ENCODE measurements around the gene RAP1GAP2.
"Not testable (repeated sequence)": the region's sequence is repeated elsewhere in the genome, so short reads cannot be mapped to it uniquely, and the experiment has no call there.

RAP1GAP2 gene

DNA sequence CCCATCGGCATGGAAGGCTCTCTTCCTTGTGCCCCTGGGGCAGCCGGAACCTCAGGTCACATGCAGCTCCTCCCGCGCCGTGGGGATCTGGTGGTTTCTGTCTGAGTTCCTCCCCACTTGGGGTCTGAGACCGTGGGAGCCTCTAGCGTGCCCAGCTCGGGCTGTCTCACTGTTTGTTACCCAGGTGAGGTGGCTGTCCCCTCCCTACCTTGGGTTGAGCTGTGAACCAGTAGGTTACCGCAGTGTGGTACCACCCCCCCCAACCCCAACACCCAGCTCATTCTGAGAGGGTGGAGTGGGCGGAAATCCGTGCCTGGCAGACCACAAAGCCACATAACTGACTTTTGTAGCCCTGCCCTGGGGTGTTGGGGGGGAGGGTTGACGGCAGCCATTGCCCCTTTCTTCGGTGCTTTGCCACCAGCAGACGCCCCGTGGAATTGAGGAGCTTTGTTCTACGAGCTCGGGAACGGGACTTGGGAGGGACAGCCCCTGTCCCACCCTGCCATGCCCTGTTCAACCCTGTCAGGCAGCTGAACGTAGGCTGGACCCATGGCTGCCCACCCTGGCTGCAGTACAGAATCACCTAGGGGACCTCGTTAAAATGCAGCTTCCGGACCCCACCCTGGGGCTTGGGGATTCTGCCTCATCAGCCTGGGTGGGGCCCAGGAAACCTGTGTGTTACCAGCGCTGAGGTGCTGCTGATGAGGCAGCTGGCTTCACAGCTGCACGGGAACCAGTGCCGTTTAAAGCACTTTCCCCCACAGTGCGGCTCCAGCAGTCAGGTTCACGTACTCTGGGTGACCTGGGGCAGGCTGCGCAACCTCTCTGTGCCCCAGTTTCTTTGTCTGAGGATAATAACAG lies 18.5 kb downstream of the RAP1GAP2 start:
- H3K23ac ChIP-seq (ENCODE audit: low read length) = peak overlapping the region; percentile 13
- no peak overlapping the region for H3K4ac ChIP-seq (ENCODE audit: low read depth, low read length)
- peaks cover 2% of the 10 kb centered on the region for H3K79me1 ChIP-seq (ENCODE audit: low read length)
- H2BK120ac ChIP-seq (ENCODE audit: insufficient read depth, low read length, poor library complexity) = no peak overlapping the region
- no peak overlapping the region for H3K14ac ChIP-seq (ENCODE audit: low read length)
- no peak overlapping the region for H4K12ac ChIP-seq (ENCODE audit: low read depth, low read length)
- H3K27ac ChIP-seq (ENCODE audit: low read depth, low read length) = no peak overlapping the region
- no peaks in the 10 kb centered on the region for H3K9me3 ChIP-seq (ENCODE audit: insufficient read depth, low read depth, low read length)
- no peak for DNase-seq
- no peak overlapping the region for H3K4me3 ChIP-seq (ENCODE audit: low read depth, low read length)
- no peaks in the 10 kb centered on the region for H3K36me3 ChIP-seq (ENCODE audit: control insufficient read depth in 1 of 2, insufficient read depth in 2 of 2, low read length in 2 of 2)
- peaks cover 0 to 2% of the 10 kb centered on the region in 2 experiments for H3K4me1 ChIP-seq (ENCODE audit: control insufficient read depth in 1 of 2, insufficient read depth in 2 of 2, low read length in 2 of 2)
- H3K79me2 ChIP-seq (ENCODE audit: control insufficient read depth, insufficient read depth, low read length, poor library complexity) = no peaks in the 10 kb centered on the region
- WGBS (ENCODE audit: extremely low coverage, insufficient coverage, insufficient read length) = no CpG with 5 or more reads among the region's 27 CpGs
- no peak overlapping the region for H2AFZ ChIP-seq (ENCODE audit: insufficient read depth, low read length, poor library complexity)
- no peaks in the 10 kb centered on the region for H3K27me3 ChIP-seq (ENCODE audit: insufficient read depth, low read length)
- H3K4me2 ChIP-seq (ENCODE audit: low read length) = no peak overlapping the region
- H3K9ac ChIP-seq (ENCODE audit: low read length) = no peak overlapping the region
- H2AK5ac ChIP-seq (ENCODE audit: low read length) = peak overlapping the region; percentile 34
- no peak overlapping the region for H4K91ac ChIP-seq (ENCODE audit: low read depth, low read length)
- no peak overlapping the region for H2BK5ac ChIP-seq (ENCODE audit: low read depth, low read length, poor library complexity)
- H2BK12ac ChIP-seq (ENCODE audit: low read length) = no peak overlapping the region
- H3K18ac ChIP-seq (ENCODE audit: low read length) = no peak overlapping the region
- no peak overlapping the region for H4K8ac ChIP-seq (ENCODE audit: low read depth, low read length)

DNA sequence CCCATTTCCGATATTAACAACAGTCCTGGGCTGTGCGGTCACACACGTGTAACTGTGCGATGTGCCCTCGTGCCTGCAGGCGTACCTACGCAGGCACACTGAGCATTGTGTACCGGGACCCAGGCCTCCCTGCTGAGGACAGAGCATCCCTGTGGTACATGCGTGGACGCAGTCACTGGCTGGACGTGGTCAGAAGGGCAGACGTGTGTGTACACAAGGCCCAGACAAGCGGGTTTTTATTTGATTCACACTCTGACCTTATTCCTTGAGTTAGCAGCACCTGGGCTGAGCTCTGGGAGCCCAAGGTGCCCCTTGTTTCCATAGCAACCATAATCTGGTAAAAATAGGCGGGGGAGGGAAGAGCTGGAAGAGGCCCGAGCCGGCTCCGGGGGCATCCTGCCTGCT lies 19.5 kb downstream of the RAP1GAP2 start:
- Histone ChIP-seq H3K4me3 (ENCODE audit: low read depth, low read length) (no peak overlapping the region), H3K9me3 (ENCODE audit: insufficient read depth, low read depth, low read length) (no peaks in the 10 kb centered on the region), H3K79me1 (ENCODE audit: low read length) (peaks cover 2% of the 10 kb centered on the region), H2AK5ac (ENCODE audit: low read length) (no peak overlapping the region), H3K9ac (ENCODE audit: low read length) (no peak overlapping the region), H3K27me3 (ENCODE audit: insufficient read depth, low read length) (no peaks in the 10 kb centered on the region), H2BK12ac (ENCODE audit: low read length) (no peak overlapping the region), H3K4me1 (ENCODE audit: control insufficient read depth in 1 of 2, insufficient read depth in 2 of 2, low read length in 2 of 2) (peaks cover 0 to 2% of the 10 kb centered on the region in 2 experiments), H3K27ac (ENCODE audit: low read depth, low read length) (no peak overlapping the region), H2BK120ac (ENCODE audit: insufficient read depth, low read length, poor library complexity) (no peak overlapping the region), H3K18ac (ENCODE audit: low read length) (no peak overlapping the region), H3K79me2 (ENCODE audit: control insufficient read depth, insufficient read depth, low read length, poor library complexity) (no peaks in the 10 kb centered on the region), H2AFZ (ENCODE audit: insufficient read depth, low read length, poor library complexity) (no peak overlapping the region), H4K12ac (ENCODE audit: low read depth, low read length) (no peak overlapping the region), H3K23ac (ENCODE audit: low read length) (no peak overlapping the region), H4K8ac (ENCODE audit: low read depth, low read length) (no peak overlapping the region), H3K36me3 (ENCODE audit: control insufficient read depth in 1 of 2, insufficient read depth in 2 of 2, low read length in 2 of 2) (no peaks in the 10 kb centered on the region), H3K4ac (ENCODE audit: low read depth, low read length) (no peak overlapping the region), H3K14ac (ENCODE audit: low read length) (no peak overlapping the region), H4K91ac (ENCODE audit: low read depth, low read length) (no peak overlapping the region), H3K4me2 (ENCODE audit: low read length) (no peak overlapping the region), H2BK5ac (ENCODE audit: low read depth, low read length, poor library complexity) (no peak overlapping the region)
- no peak for DNase-seq
- WGBS (ENCODE audit: extremely low coverage, insufficient coverage, insufficient read length) = no CpG with 5 or more reads among the region's 17 CpGs

DNA sequence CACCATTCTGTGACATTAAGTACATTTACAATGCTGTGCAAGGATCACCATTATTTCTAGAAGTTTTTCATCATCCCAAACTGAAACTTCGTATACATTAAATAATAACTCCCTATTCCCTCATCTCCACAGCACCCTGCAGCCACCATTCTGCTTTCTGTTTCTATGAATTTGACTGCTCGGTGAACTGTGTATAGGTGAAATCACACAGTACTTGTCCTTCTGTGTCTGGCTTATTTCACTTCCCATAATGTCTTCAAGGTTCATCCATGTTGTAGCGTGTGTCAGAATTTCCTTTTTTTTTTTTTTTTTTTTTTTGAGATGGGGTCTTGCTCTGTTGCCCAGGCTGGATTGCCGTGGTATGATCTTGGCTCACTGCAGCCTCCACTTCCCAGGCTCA lies 20.4 kb downstream of the RAP1GAP2 start:
- Histone ChIP-seq H3K9me3 (ENCODE audit: insufficient read depth, low read depth, low read length) (no peaks in the 10 kb centered on the region), H2BK120ac (ENCODE audit: insufficient read depth, low read length, poor library complexity) (no peak overlapping the region), H2AK5ac (ENCODE audit: low read length) (no peak overlapping the region), H4K8ac (ENCODE audit: low read depth, low read length) (no peak overlapping the region), H3K14ac (ENCODE audit: low read length) (no peak overlapping the region), H2BK12ac (ENCODE audit: low read length) (no peak overlapping the region), H3K79me1 (ENCODE audit: low read length) (peaks cover 2% of the 10 kb centered on the region), H4K12ac (ENCODE audit: low read depth, low read length) (no peak overlapping the region), H2BK5ac (ENCODE audit: low read depth, low read length, poor library complexity) (no peak overlapping the region), H3K18ac (ENCODE audit: low read length) (no peak overlapping the region), H3K4ac (ENCODE audit: low read depth, low read length) (no peak overlapping the region), H4K91ac (ENCODE audit: low read depth, low read length) (no peak overlapping the region), H3K27me3 (ENCODE audit: insufficient read depth, low read length) (no peaks in the 10 kb centered on the region), H3K4me1 (ENCODE audit: control insufficient read depth in 1 of 2, insufficient read depth in 2 of 2, low read length in 2 of 2) (peaks cover 0 to 2% of the 10 kb centered on the region in 2 experiments), H3K23ac (ENCODE audit: low read length) (no peak overlapping the region), H3K79me2 (ENCODE audit: control insufficient read depth, insufficient read depth, low read length, poor library complexity) (no peaks in the 10 kb centered on the region), H2AFZ (ENCODE audit: insufficient read depth, low read length, poor library complexity) (no peak overlapping the region), H3K36me3 (ENCODE audit: control insufficient read depth in 1 of 2, insufficient read depth in 2 of 2, low read length in 2 of 2) (no peaks in the 10 kb centered on the region), H3K9ac (ENCODE audit: low read length) (no peak overlapping the region), H3K27ac (ENCODE audit: low read depth, low read length) (no peak overlapping the region), H3K4me3 (ENCODE audit: low read depth, low read length) (no peak overlapping the region), H3K4me2 (ENCODE audit: low read length) (no peak overlapping the region)
- DNase-seq = no peak
- WGBS (ENCODE audit: extremely low coverage, insufficient coverage, insufficient read length) = 100% methylated on average over 1 of the region's 4 CpGs

DNA sequence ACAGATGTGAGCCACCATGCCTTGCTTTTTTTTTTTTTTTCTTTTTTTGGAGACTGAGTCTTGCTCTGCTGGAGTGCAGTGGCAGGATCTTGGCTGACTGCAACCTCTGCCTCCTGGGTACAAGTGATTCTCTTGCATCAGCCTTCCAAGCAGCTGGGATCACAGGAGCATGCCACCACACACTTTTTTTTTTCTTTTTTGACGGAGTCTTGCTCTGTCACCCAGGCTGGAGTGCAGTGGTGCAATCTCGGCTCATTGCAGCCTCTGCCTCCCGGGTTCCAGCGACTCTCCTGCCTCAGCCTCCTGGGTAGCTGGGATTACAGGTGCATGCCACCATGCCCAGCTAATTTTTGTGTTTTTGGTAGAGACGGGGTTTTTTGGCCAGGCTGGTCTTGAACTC lies 23.1 kb downstream of the RAP1GAP2 start:
- DNase-seq; H3K27me3 ChIP-seq (ENCODE audit: insufficient read depth, low read length); H3K79me1 ChIP-seq (ENCODE audit: low read length); H3K18ac ChIP-seq (ENCODE audit: low read length); H3K4me1 ChIP-seq (ENCODE audit: control insufficient read depth in 1 of 2, insufficient read depth in 2 of 2, low read length in 2 of 2); H2BK12ac ChIP-seq (ENCODE audit: low read length); H2AK5ac ChIP-seq (ENCODE audit: low read length); H3K14ac ChIP-seq (ENCODE audit: low read length); H3K4me3 ChIP-seq (ENCODE audit: low read depth, low read length); H3K9ac ChIP-seq (ENCODE audit: low read length); H2BK120ac ChIP-seq (ENCODE audit: insufficient read depth, low read length, poor library complexity); H3K9me3 ChIP-seq (ENCODE audit: insufficient read depth, low read depth, low read length); H4K8ac ChIP-seq (ENCODE audit: low read depth, low read length); H3K27ac ChIP-seq (ENCODE audit: low read depth, low read length); H2AFZ ChIP-seq (ENCODE audit: insufficient read depth, low read length, poor library complexity); H3K36me3 ChIP-seq (ENCODE audit: control insufficient read depth in 1 of 2, insufficient read depth in 2 of 2, low read length in 2 of 2); H2BK5ac ChIP-seq (ENCODE audit: low read depth, low read length, poor library complexity); H3K4ac ChIP-seq (ENCODE audit: low read depth, low read length); H4K91ac ChIP-seq (ENCODE audit: low read depth, low read length); H3K79me2 ChIP-seq (ENCODE audit: control insufficient read depth, insufficient read depth, low read length, poor library complexity); H3K4me2 ChIP-seq (ENCODE audit: low read length); H4K12ac ChIP-seq (ENCODE audit: low read depth, low read length); H3K23ac ChIP-seq (ENCODE audit: low read length): not testable (repeated sequence)
- no CpG with 5 or more reads among the region's 5 CpGs for WGBS (ENCODE audit: extremely low coverage, insufficient coverage, insufficient read length)
